Astrocyte (in vitro differentiated cells and primary cell): Measurements from ENCODE around the gene TOR1A.

Source experiments
- CTCF ChIP-seq: IDR thresholded peaks from 2 replicates; pipeline ENCODE4 v1.5.1; 2011; ENCODE audit warnings: low read depth, mild to moderate bottlenecking, inconsistent platforms, low read length, moderate library complexity; ENCODE audit not compliant: insufficient read depth
- EZH2 ChIP-seq: IDR thresholded peaks from 2 replicates; pipeline ENCODE4 v1.6.1; 2012; ENCODE audit warnings: mild to moderate bottlenecking, low read length, inconsistent platforms; ENCODE audit not compliant: insufficient read depth

GRCh38 chr9:129794549-129794948, 29.4 kb downstream of the TOR1A start:
- TF ChIP-seq CTCF: no peak
- no peak for TF ChIP-seq EZH2
